Gastroesophageal sphincter (tissue), 3 donors: Measurements from ENCODE around the gene TANC1.

Experiments
- EP300 ChIP-seq: sonication (generic); formaldehyde crosslinking; IDR thresholded peaks from one replicate; pipeline ENCODE4 v1.6.1; 2017; ENCODE audit warnings: antibody characterized with exemption, mild to moderate bottlenecking
- POLR2A ChIP-seq, 2 donors: fragments of 450-650 bp; IDR thresholded peaks; one replicate each; pipeline ENCODE4 v1.6.1; 2017; ENCODE audit warnings: antibody characterized with exemption in 2 of 2, mild to moderate bottlenecking in 2 of 2, moderate library complexity in 1 of 2
- POLR2AphosphoS5 ChIP-seq: sonication (generic); formaldehyde crosslinking; IDR thresholded peaks from one replicate; pipeline ENCODE4 v1.6.1; 2017; ENCODE audit warnings: antibody characterized with exemption
- TF ChIP-seq, protein P1 (sequence below), 4 experiments: fragments of 200-600 bp in 2 of 4; fragments of 450-650 bp in 2 of 4; sonication (generic) in 1 of 4; IDR thresholded peaks; one replicate each; pipeline ENCODE4 v1.5.1; 2017 to 2019; ENCODE audit warnings: antibody characterized with exemption in 4 of 4, mild to moderate bottlenecking in 2 of 4, moderate library complexity in 2 of 4

DNA sequence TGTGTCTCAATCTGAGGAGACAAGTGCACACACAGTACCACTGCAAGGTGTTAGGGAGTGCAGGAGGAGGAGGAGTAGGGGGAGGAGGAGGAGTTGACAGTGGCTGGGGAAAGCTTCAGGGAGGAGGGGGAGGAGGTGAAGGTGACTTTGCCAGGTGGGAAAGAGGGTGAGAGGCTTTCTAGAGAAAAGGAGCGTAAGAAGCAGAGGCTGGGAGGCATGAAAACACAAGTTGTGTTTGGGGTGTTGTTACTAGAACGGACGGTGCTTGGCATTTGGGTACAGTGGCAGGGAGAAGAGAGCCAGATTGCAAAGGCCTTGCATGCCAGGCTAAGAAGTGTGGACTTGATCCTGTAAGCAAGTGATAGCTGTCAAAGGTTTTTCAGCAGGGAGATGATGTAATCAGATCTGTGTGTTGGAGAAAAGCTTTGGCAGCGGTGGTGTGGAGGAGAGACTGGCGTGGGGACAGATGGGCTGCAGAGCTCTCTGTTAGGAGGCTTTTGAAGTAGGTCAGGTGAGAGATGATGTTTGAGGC, 16.2 kb downstream of the TANC1 start:
- TF ChIP-seq, protein P1, sequence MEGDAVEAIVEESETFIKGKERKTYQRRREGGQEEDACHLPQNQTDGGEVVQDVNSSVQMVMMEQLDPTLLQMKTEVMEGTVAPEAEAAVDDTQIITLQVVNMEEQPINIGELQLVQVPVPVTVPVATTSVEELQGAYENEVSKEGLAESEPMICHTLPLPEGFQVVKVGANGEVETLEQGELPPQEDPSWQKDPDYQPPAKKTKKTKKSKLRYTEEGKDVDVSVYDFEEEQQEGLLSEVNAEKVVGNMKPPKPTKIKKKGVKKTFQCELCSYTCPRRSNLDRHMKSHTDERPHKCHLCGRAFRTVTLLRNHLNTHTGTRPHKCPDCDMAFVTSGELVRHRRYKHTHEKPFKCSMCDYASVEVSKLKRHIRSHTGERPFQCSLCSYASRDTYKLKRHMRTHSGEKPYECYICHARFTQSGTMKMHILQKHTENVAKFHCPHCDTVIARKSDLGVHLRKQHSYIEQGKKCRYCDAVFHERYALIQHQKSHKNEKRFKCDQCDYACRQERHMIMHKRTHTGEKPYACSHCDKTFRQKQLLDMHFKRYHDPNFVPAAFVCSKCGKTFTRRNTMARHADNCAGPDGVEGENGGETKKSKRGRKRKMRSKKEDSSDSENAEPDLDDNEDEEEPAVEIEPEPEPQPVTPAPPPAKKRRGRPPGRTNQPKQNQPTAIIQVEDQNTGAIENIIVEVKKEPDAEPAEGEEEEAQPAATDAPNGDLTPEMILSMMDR (IDR thresholded peaks at IDR 0.05), result no peak
- TF ChIP-seq POLR2AphosphoS5, result no peak
- no peak for TF ChIP-seq POLR2A (IDR thresholded peaks at IDR 0.05)
- TF ChIP-seq EP300, result no peak
